CD4-positive, alpha-beta T cell treated with Interferon gamma for 1 hour (primary cell): ENCODE results near the gene PLAAT5.
A peak's percentile ranks its signal among the peaks of the same experiment; 100 is the strongest.
"Not testable (repeated sequence)": the region's sequence is repeated elsewhere in the genome, so short reads cannot be mapped to it uniquely, and the experiment has no call there.

Experiments used
- DNase-seq: peaks from one replicate; pipeline ENCODE4 v3.0.0-alpha.2; 2020

The PLAAT5 gene

GRCh38 chr11:63478896-63479295 lies 12.1 kb downstream of the PLAAT5 start:
- peak; percentile 50 for DNase-seq

GRCh38 chr11:63476618-63477017 lies 14.3 kb downstream of the PLAAT5 start:
- no peak for DNase-seq

- no peak for DNase-seq
Observed at GRCh38 chr11:63472372-63472771, 18.6 kb downstream of the PLAAT5 start.

- DNase-seq: no peak
Observed at GRCh38 chr11:63470311-63470710, 20.7 kb downstream of the PLAAT5 start.

GRCh38 chr11:63462137-63462536 lies 28.8 kb downstream of the PLAAT5 start:
- DNase-seq: no peak

GRCh38 chr11:63459586-63459985 lies 31.4 kb downstream of the PLAAT5 start:
- DNase-seq: no peak

GRCh38 chr11:63448646-63449045 lies 42.3 kb downstream of the PLAAT5 start:
- no peak for DNase-seq

- DNase-seq: no peak
Observed at GRCh38 chr11:63445720-63446119, 45.2 kb downstream of the PLAAT5 start.

GRCh38 chr11:63445118-63445517 lies 45.8 kb downstream of the PLAAT5 start:
- DNase-seq: no peak

GRCh38 chr11:63444160-63444559 lies 46.8 kb downstream of the PLAAT5 start:
- no peak for DNase-seq

GRCh38 chr11:63443714-63444113 lies 47.3 kb downstream of the PLAAT5 start:
- DNase-seq: no peak

GRCh38 chr11:63435831-63436230 lies 55.1 kb downstream of the PLAAT5 start:
- DNase-seq: not testable (repeated sequence)

GRCh38 chr11:63435351-63435750 lies 55.6 kb downstream of the PLAAT5 start:
- not testable (repeated sequence) for DNase-seq

- DNase-seq: not testable (repeated sequence)
Observed at GRCh38 chr11:63430731-63431130, 60.2 kb downstream of the PLAAT5 start.

- DNase-seq: no peak
Observed at GRCh38 chr11:63427971-63428508, 62.9 kb downstream of the PLAAT5 start.

- DNase-seq: no peak
Observed at GRCh38 chr11:63417174-63417852, 73.7 kb downstream of the PLAAT5 start.
